Left renal pelvis (tissue), 4 donors: ENCODE data around the gene GOLIM4. TPM values are rescaled to one million over a fixed set of nuclear protein-coding genes. Genes with fewer than 3 reads are reported as not detected.
A peak's percentile ranks its signal among the peaks of the same experiment; 100 is the strongest.
"Not testable (repeated sequence)": the region's sequence is repeated elsewhere in the genome, so short reads cannot be mapped to it uniquely, and the experiment has no call there.

ENCODE experiments used
- DNase-seq, 4 donors: peaks; one replicate each; pipeline ENCODE4 v3.0.0-alpha.2; 2013; ENCODE audit warnings: low read depth in 4 of 4, low spot score in 3 of 4
- polyA plus RNA-seq, 4 donors: library from polyadenylated mRNA; unstranded; fragments of 120-200 nt; gene quantifications; one replicate each; pipeline ENCODE4 v1.2.1, GENCODE V29; 2013; ENCODE audit not compliant: insufficient read length in 4 of 4

GOLIM4 gene, protein sequence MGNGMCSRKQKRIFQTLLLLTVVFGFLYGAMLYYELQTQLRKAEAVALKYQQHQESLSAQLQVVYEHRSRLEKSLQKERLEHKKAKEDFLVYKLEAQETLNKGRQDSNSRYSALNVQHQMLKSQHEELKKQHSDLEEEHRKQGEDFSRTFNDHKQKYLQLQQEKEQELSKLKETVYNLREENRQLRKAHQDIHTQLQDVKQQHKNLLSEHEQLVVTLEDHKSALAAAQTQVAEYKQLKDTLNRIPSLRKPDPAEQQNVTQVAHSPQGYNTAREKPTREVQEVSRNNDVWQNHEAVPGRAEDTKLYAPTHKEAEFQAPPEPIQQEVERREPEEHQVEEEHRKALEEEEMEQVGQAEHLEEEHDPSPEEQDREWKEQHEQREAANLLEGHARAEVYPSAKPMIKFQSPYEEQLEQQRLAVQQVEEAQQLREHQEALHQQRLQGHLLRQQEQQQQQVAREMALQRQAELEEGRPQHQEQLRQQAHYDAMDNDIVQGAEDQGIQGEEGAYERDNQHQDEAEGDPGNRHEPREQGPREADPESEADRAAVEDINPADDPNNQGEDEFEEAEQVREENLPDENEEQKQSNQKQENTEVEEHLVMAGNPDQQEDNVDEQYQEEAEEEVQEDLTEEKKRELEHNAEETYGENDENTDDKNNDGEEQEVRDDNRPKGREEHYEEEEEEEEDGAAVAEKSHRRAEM
- polyA plus RNA-seq: 100 to 1,000 TPM in 3 of 4 donors, 10 to 100 TPM in 1; 90.6 to 134 (median 107) TPM

- DNase-seq: peak; percentile 87 to 93 (median 90)
Measured at GRCh38 chr3:168095611-168096209, at the start of gene GOLIM4. Gene GOLIM4, minus strand, starts transcription at chr3:168095924. Its CDS starts 639 bp downstream, at chr3:168095285.

GRCh38 chr3:168141405-168141998, 45.8 kb upstream of the GOLIM4 start:
- DNase-seq: no peak

- no peak for DNase-seq
Measured at GRCh38 chr3:168139947-168140346, 44.2 kb upstream of the GOLIM4 start.

- DNase-seq: no peak
Measured at GRCh38 chr3:168138421-168138820, 42.7 kb upstream of the GOLIM4 start.

GRCh38 chr3:168134931-168135330, 39.2 kb upstream of the GOLIM4 start:
- DNase-seq: no peak

GRCh38 chr3:168130250-168130649, 34.5 kb upstream of the GOLIM4 start:
- DNase-seq: not testable (repeated sequence)

- DNase-seq: not testable (repeated sequence)
Measured at GRCh38 chr3:168128463-168128862, 32.7 kb upstream of the GOLIM4 start.

GRCh38 chr3:168127466-168127865, 31.7 kb upstream of the GOLIM4 start:
- DNase-seq: no peak

GRCh38 chr3:168124791-168125190, 29.1 kb upstream of the GOLIM4 start:
- DNase-seq: no peak

GRCh38 chr3:168124291-168124690, 28.6 kb upstream of the GOLIM4 start:
- no peak for DNase-seq

GRCh38 chr3:168123201-168124176, 27.8 kb upstream of the GOLIM4 start:
- DNase-seq: no peak

GRCh38 chr3:168121184-168122017, 25.7 kb upstream of the GOLIM4 start:
- no peak for DNase-seq

GRCh38 chr3:168117853-168118313, 22.2 kb upstream of the GOLIM4 start:
- no peak for DNase-seq

- no peak for DNase-seq
Measured at GRCh38 chr3:168117059-168117458, 21.3 kb upstream of the GOLIM4 start.

- no peak for DNase-seq
Measured at GRCh38 chr3:168116279-168116678, 20.6 kb upstream of the GOLIM4 start.

GRCh38 chr3:168113848-168114247, 18.1 kb upstream of the GOLIM4 start:
- DNase-seq: no peak

DNA sequence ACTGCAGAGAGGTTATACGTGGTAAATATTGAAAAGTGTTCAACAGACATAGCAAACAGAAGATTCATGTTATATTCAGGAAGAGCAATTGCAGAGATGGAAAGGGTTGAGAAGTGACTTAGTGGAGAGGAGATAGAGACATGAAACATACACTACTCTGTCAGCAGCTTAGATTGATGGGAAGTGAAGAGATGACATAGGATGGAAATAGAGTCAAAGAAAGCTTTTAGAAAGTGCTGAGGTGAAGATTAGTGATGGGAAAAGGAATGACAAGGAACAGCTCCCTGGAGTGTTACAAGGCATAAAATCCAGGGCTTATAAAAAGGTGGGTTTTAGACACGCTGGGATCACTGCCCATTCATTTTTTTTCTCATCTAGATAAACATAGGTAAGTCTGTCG, 17.2 kb upstream of the GOLIM4 start:
- no peak for DNase-seq

DNA sequence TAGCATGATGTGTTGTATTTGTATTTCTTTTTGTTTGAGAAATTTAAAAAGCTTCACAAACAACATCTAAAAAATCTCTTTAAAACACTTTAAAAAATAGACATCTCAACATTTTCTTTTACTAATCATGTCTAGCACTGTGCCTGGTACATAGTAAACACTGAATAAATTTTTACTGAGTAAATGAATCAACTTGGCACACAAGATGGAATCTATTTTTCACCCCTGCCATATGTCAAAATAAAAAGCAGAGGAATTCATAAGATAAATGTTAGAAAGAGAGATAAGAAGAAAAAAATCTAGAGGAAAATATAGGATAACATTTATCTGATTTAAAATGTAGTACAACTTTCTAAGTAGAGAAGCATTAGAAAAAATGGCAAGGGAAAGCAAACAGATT, 8.6 kb upstream of the GOLIM4 start:
- no peak for DNase-seq
